Activated CD4-positive, alpha-beta T cell treated with anti-CD3 and anti-CD28 coated beads, Interleukin-2, Interleukin-4, amounts not matched to agents 100 ng/mL and 50 ng/mL, durations not matched to agents 16 hours and 8 hours (primary cell): Measurements from ENCODE around the gene RFXAP.
"Not testable (repeated sequence)": the region's sequence is repeated elsewhere in the genome, so short reads cannot be mapped to it uniquely, and the experiment has no call there.

ENCODE experiments used
- DNase-seq: peaks from one replicate; pipeline ENCODE4 v3.0.0-alpha.2; 2020; ENCODE audit warnings: low spot score

Gene RFXAP

GRCh38 chr13:36818804-36819738, at the start of gene RFXAP:
RFXAP (plus strand) TSS chr13:36819222; CDS start chr13:36819358, 136 bp downstream.
- peak; percentile 91 for DNase-seq

DNA sequence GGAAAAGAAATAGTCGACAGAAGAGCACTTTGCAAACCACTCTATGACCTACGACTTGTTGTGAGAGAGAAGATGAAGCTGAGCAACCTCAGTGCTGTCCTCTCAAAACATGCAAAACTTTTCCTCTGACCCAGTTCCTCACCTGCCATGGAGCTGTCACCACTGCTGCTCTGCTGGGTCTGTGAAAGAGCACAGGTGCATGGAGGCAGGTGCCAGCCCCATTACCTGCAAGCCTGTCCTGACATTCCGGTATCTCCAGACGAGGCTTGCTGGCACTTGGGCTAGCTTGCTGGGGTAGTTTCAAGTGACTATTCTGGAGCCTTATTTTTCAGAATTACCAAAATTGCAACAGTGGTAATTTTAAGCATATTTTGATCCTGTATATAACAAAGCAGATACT, 49.5 kb upstream of the RFXAP start:
- no peak for DNase-seq

DNA sequence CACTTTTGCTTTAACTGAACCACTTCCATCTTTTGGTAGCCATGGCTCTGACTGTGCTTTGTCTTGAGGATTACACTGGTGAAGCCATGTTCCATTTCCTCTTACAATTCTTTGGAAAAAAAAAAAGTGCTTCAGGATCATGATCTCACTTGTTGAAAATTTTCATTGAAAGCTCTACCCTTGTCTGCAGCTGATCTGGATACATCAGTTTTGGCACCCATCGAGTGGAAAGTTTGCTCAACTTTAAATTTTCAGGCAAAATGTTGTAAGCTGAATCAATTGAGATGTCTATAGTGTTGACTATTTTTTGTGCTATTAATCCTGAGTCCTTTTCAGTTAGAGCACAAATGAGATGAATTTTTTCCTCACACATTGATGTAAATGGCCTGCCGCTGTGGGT, 48.3 kb upstream of the RFXAP start:
- no peak for DNase-seq

DNA sequence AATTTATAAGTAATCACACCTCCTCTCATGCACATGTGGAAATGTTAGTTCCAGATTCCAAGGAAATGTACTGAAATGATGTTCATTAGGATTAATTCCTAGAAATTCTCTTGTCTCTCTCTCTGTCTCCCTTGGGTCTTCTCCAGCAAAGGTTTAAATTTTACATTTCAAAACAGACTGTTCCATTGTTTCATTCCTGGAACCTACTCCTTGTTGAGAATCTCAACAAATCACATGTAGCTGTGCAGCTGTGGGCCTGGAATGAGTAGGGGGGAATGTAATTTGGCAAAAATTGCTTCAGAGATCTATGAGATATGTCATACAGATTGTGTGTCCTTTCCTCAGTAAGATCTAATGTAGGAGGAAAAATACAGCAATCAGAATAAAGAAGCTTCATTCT, 46.2 kb upstream of the RFXAP start:
- no peak for DNase-seq

DNA sequence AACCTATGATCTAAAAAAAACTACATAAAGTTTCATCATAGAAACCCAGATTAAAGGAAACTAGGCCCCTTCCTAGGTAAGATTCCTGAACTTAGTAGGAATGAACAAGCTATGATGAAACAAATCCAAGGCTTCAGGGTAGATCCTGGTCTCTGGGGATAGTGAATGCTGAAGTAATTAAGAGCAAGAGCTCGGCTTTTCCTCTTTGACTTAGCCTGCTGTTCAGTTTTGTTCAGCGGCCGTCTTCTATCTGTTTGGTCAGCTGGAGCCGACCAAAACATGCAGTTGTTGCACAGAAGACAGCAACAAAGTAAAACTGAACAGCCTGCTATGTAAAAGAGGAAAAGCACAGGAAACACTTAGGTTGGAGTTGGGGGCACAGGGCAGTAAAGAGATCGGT, 44.1 kb upstream of the RFXAP start:
- no peak for DNase-seq

DNA sequence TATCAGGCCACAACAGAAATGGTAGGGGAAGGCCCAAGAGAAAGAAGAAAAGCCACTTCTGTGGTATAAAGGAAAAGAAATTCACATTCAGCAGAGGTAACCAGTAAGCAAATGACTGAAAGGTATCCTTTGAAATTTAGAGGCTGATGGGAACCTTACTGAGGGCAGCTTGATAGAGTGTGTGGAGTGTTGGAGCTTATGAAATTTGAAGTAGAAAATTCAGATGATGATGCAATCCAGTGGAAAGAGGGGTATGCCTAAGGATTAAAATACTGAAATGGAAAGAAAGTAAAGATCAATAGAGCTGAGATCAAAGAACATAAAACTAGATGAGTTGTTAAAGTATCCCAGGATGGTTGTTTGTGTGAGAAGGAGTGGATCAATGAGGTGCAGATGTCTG, 42.8 kb upstream of the RFXAP start:
- no peak for DNase-seq

DNA sequence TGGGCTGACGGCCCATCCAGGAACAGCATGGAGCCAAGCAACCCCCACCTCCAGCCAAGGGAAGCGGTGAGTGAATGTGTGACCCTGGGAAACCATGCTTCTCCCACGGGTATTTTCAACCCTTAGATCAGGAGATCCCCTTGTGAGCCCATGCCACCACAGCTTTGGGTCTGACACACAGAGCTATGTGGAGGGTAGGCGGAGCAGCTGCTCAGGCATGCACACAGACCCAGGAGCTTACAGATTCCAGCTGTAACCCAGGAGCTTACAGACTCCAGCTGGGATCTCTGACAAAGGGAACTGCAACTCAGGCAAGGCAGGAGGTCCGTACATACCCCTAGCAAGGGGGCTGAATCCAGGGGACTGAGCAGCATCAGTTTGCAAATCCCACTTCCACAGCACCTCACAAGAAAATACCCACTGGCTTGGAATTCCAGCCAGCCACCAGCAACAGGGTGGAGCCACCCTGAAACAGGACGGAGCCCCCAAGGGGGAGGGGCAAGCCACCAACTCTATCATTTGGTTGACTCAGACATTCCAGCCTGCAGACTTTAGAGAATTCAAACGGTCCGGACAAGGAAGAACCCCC, 40.8 kb upstream of the RFXAP start:
- DNase-seq: no peak

DNA sequence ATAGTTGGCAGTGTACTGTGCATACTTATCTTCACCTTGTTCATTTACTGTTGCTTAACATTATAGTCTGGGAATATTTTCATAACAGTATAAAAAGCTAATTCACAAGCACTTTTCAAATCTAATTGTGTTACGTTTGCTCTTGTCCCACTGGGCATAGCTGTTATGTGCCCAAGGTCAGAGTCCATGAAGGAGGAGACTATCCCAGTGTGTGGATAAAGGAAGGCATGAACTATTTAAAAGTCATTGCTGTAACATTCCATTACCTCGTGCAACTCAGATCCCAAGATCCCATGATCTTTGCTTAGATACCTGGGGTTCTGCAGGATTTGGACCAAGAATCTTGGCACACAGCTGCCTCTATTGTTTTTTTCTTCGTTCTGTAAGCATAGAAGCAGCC, 35.1 kb upstream of the RFXAP start:
- no peak for DNase-seq

GRCh38 chr13:36786175-36786574, 32.8 kb upstream of the RFXAP start:
- DNase-seq: not testable (repeated sequence)

GRCh38 chr13:36787181-36787580, 31.8 kb upstream of the RFXAP start:
- no peak for DNase-seq

GRCh38 chr13:36788276-36788675, 30.7 kb upstream of the RFXAP start:
- no peak for DNase-seq

DNA sequence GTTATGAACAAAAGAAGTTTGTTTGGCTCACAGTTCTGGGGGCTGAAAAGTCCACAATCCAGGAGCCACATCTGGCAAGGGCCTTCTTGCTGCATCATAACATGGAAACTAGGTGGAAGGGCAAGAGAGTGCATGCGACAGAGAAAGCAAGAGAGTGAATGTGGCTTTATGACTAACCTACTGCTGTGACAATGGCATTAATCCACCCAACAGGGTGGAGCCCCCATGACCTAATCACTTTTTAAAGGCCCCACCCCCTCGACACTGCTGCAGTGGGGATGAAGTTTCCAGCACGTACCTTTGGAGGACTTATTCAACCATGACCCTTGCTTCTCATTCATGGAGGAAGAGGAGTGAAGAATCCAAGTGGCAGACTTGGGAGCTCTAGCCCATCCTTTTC, 30.0 kb upstream of the RFXAP start:
- no peak for DNase-seq

DNA sequence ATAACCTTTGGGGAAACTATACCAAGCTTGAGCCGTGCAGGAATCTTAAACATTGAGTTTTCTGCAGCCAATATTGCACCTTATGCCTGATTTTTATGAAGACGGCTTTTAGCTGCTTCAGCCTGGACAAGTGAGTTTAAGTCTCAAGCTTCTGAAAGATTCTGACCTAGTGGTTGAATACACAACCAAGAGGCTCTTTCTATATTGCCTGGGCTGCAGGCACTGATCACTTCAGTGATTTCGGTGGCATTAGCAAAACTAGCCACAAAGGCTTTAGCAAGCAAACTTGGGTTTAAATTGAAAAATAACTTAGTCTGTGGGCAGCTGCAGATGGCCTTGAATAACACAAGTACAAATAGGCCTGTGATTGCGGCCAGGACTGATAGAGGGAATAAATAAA, 29.3 kb upstream of the RFXAP start:
- no peak for DNase-seq

- DNase-seq: no peak
These were observed 24.3 kb upstream of the RFXAP start for GRCh38 chr13:36794706-36795105.

DNA sequence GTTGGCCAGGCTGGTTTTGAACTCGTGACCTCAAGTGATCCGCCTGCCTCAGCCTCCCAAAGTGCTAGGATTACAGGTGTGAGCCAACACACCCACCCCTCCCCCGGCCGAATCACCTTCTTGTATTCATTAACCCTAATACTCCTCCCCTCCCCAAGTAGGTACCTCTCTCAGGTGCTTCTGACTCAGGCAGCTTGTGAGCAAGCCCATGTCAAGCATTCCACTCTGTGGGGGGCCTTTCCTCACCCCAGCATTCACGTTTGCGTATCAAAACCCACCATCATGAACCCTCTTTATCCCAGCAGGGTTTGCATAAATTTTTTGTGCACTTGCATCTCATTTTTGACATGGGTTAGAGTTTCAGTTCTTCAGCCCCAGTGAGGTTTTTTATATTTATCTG, 23.6 kb upstream of the RFXAP start:
- no peak for DNase-seq

GRCh38 chr13:36796052-36796451, 23.0 kb upstream of the RFXAP start:
- DNase-seq: no peak

DNA sequence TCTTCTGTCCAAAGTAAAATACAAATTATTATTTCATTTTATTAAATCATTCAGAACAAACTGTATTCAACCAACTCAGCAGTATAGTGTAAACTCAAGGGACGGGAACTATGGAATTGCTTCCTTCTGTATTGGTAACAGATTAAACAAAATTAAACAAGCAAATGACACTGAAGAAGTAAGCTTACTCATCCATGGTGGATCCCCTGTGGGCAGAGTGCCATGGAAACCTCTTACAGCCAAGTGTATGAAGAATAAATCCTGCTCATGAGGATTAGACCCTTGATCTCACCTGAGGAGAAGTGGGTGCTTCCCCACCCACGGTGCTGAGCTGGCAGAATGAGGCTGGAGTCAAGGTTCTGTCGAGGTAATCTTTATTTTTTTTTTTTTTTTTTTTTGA, 18.0 kb upstream of the RFXAP start:
- no peak for DNase-seq

DNA sequence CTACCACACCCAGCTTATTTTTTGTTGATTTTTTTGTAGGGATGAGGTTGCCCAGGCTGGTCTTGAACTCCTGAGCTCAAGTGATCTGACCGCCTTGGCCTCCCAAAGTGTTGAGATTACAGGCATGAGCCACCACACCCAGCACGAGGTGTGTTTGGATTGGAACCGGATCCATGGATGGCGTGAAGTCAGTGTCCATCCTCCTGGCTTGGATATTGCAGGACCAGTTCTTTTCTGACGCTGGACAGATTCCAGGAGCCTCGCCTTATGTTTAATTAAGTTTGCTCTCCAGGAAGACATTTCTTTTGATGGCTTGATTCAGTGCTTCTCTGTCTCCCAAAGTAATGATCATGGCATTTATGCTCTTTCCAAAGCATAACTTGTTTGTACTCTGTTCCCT, 14.4 kb upstream of the RFXAP start:
- DNase-seq: no peak

DNA sequence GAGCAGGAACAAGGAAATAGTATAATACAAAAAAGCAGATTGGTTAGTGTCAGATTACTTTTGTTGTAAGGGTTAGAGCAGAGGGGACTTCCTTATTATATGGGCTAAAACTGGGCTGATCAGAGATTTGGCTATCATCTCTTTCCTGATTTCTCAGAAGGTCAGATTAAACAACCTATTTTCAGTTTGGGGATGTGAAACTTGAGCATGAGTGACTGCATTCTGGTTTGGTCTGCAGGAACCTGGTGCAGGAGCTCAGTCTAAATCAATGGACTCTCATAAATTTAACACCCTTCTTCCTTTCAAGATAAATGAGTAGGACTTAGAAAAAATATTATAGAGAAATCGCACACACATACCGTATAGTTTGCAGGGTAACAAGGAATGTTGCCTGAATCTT, 12.9 kb upstream of the RFXAP start:
- DNase-seq: no peak

- no peak for DNase-seq
These were observed 11.4 kb upstream of the RFXAP start for GRCh38 chr13:36807616-36808015.

DNA sequence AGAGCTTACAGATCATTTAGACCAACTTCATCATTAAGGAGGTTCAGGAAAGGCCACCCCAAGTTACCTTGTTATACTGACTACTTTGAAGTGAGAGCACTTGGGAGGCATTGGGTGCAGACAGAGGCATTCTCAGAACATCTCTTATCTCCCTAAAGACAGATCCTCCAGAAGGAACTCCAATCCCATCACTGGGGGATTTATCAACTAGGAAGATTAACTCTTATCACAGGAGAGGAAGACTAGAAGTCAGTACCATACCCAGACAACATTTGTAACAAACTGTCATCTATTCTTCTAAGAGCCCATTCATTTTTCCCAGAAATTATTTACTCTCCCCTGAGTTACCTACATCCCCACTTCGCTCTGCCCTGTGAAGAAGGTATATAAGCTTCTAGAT, 5.8 kb upstream of the RFXAP start:
- DNase-seq: no peak

GRCh38 chr13:36814465-36814864, 4.6 kb upstream of the RFXAP start:
- DNase-seq: no peak

- DNase-seq: no peak
These were observed 4.0 kb upstream of the RFXAP start for GRCh38 chr13:36815062-36815461.
